HG03175 (cell line): ENCODE measurements around the gene URI1.
A peak's percentile ranks its signal among the peaks of the same experiment; 100 is the strongest.
"Not testable (repeated sequence)": the region's sequence is repeated elsewhere in the genome, so short reads cannot be mapped to it uniquely, and the experiment has no call there.

ENCODE experiments used
- ATAC-seq: cut with Tn5 transposase; IDR thresholded peaks from one replicate; pipeline ENCODE4 v1.9.1; 2021; ENCODE audit warnings: mild to moderate bottlenecking, moderate library complexity; ENCODE audit not compliant: unreplicated experiment

The URI1 gene

GRCh38 chr19:29941828-29942403, at the start of gene URI1:
Gene URI1 (plus strand): TSS chr19:29942239. CDS start chr19:29942548, 309 bp downstream.
- peak; percentile 87 for ATAC-seq

GRCh38 chr19:29893606-29894284, 48.3 kb upstream of the URI1 start:
- ATAC-seq: no peak

GRCh38 chr19:29896802-29897201, 45.2 kb upstream of the URI1 start:
- no peak for ATAC-seq

GRCh38 chr19:29897466-29897865, 44.6 kb upstream of the URI1 start:
- ATAC-seq: no peak

- no peak for ATAC-seq
These were observed 38.0 kb upstream of the URI1 start for GRCh38 chr19:29904017-29904416.

GRCh38 chr19:29908963-29909944, 32.8 kb upstream of the URI1 start:
- ATAC-seq: no peak

- ATAC-seq: no peak
These were observed 27.1 kb upstream of the URI1 start for GRCh38 chr19:29914933-29915332.

- not testable (repeated sequence) for ATAC-seq
These were observed 26.2 kb upstream of the URI1 start for GRCh38 chr19:29915832-29916231.

GRCh38 chr19:29917911-29918310, 24.1 kb upstream of the URI1 start:
- no peak for ATAC-seq

- no peak for ATAC-seq
These were observed 23.1 kb upstream of the URI1 start for GRCh38 chr19:29918891-29919290.

GRCh38 chr19:29922972-29923371, 19.1 kb upstream of the URI1 start:
- ATAC-seq: no peak

GRCh38 chr19:29923653-29924052, 18.4 kb upstream of the URI1 start:
- no peak for ATAC-seq

GRCh38 chr19:29926031-29926430, 16.0 kb upstream of the URI1 start:
- no peak for ATAC-seq

GRCh38 chr19:29926801-29927200, 15.2 kb upstream of the URI1 start:
- no peak for ATAC-seq

- peak; percentile 68 for ATAC-seq
These were observed 14.0 kb upstream of the URI1 start for GRCh38 chr19:29927944-29928625.

GRCh38 chr19:29928831-29929230, 13.2 kb upstream of the URI1 start:
- ATAC-seq: peak; percentile 81

- ATAC-seq: no peak
These were observed 7.8 kb upstream of the URI1 start for GRCh38 chr19:29934257-29934656.

GRCh38 chr19:29934781-29935180, 7.3 kb upstream of the URI1 start:
- no peak for ATAC-seq

- ATAC-seq: no peak
These were observed 5.6 kb upstream of the URI1 start for GRCh38 chr19:29936409-29936808.

- ATAC-seq: no peak
These were observed 2.4 kb upstream of the URI1 start for GRCh38 chr19:29939628-29940027.

- ATAC-seq: no peak
These were observed 961 bp upstream of the URI1 start for GRCh38 chr19:29940971-29941585.
